GM23248 (cell line): ENCODE data around the gene LIMS2. TPM values are rescaled to one million over a fixed set of nuclear protein-coding genes. Genes with fewer than 3 reads are reported as not detected.

Experiments
- DNase-seq: peaks from one replicate; pipeline ENCODE4 v3.0.0-alpha.2; 2015
- H2AFZ ChIP-seq: fragments of 200-600 bp; sonication (generic); 2 replicates; pipeline ENCODE4 v1.6.1; 2016; ENCODE audit warnings: antibody characterized with exemption
- H3F3A ChIP-seq: fragments of 200-600 bp; sonication (generic); 2 replicates; pipeline ENCODE4 v1.6.1; 2016; ENCODE audit warnings: mild to moderate bottlenecking, antibody characterized with exemption, mixed run types; ENCODE audit not compliant: insufficient read depth
- H3K27ac ChIP-seq: fragments of 200-600 bp; sonication (generic); 2 replicates; pipeline ENCODE4 v1.5.1; 2016; ENCODE audit warnings: mild to moderate bottlenecking
- H3K27me3 ChIP-seq: fragments of 200-600 bp; sonication (generic); replicated peaks from 2 replicates; pipeline ENCODE4 v1.6.1; 2016; ENCODE audit warnings: mild to moderate bottlenecking; ENCODE audit not compliant: insufficient read depth
- H3K36me3 ChIP-seq: fragments of 200-600 bp; sonication (generic); 2 replicates; pipeline ENCODE4 v1.6.1; 2016; ENCODE audit warnings: low read depth, mild to moderate bottlenecking
- H3K4me1 ChIP-seq: fragments of 200-600 bp; sonication (generic); 2 replicates; pipeline ENCODE4 v1.6.1; 2016; ENCODE audit warnings: mild to moderate bottlenecking; ENCODE audit not compliant: insufficient read depth
- H3K4me2 ChIP-seq: fragments of 200-600 bp; sonication (generic); one replicate; pipeline ENCODE4 v1.6.1; 2016; ENCODE audit warnings: mild to moderate bottlenecking; ENCODE audit not compliant: unreplicated experiment
- H3K4me3 ChIP-seq: fragments of 200-600 bp; sonication (generic); 2 replicates; pipeline ENCODE4 v1.5.1; 2016; ENCODE audit warnings: mild to moderate bottlenecking
- H3K79me2 ChIP-seq: fragments of 200-600 bp; sonication (generic); 2 replicates; pipeline ENCODE4 v1.6.1; 2016; ENCODE audit warnings: mild to moderate bottlenecking; ENCODE audit not compliant: insufficient read depth
- H3K9ac ChIP-seq: fragments of 200-600 bp; sonication (generic); 2 replicates; pipeline ENCODE4 v1.6.1; 2016; ENCODE audit warnings: mild to moderate bottlenecking
- H3K9me2 ChIP-seq: fragments of 200-600 bp; sonication (generic); 2 replicates; pipeline ENCODE4 v1.6.1; 2016; ENCODE audit warnings: mixed run types, mild to moderate bottlenecking, moderate library complexity; ENCODE audit not compliant: insufficient read depth
- H3K9me3 ChIP-seq: fragments of 200-600 bp; sonication (generic); one replicate; pipeline ENCODE4 v1.6.1; 2017; ENCODE audit warnings: low read depth
- H4K20me1 ChIP-seq: fragments of 200-600 bp; sonication (generic); 2 replicates; pipeline ENCODE4 v1.6.0; 2016; ENCODE audit not compliant: insufficient read depth
- EZH2 ChIP-seq: fragments of 200-600 bp; sonication (generic); IDR thresholded peaks from 2 replicates; pipeline ENCODE4 v1.6.1; 2018; ENCODE audit warnings: antibody characterized with exemption, mild to moderate bottlenecking; ENCODE audit not compliant: insufficient read depth, poor library complexity, severe bottlenecking
- EZH2phosphoT487 ChIP-seq: fragments of 200-600 bp; sonication (generic); IDR thresholded peaks from 2 replicates; pipeline ENCODE4 v1.6.1; 2018; ENCODE audit warnings: antibody characterized with exemption, moderate library complexity, mild to moderate bottlenecking, low read depth; ENCODE audit not compliant: insufficient read depth
- WGBS, 2 experiments: methylation state at CpG; one replicate each; pipeline ENCODE4 v1.1.6; 2015 to 2017; ENCODE audit warnings: low lambda C conversion rate in 2 of 2, low coverage in 1 of 2; ENCODE audit errors: missing lambda C conversion rate in 2 of 2; 5-methylcytosine and 5-hydroxymethylcytosine counted together
- in situ Hi-C: fragments of 300-500 bp; cut with MboI; formaldehyde crosslinking; loops from 2 replicates; pipeline ENCODE4 v1.15.0; 2020
- polyA plus RNA-seq: library from polyadenylated mRNA; unstranded; fragments of >200 nt; fragmentation: Nextera tagmentation; extraction: Ambion mirVana; gene quantifications from 2 replicates; pipeline ENCODE4 v1.2.1, GENCODE V29; 2016
- total RNA-seq: library from RNA; depleted of rRNA; stranded (reverse); fragments of >200 nt; shearing (Covaris generic); gene quantifications from 2 replicates; pipeline ENCODE4 v1.2.3, GENCODE V29; 2014

LIMS2 gene
- total and polyA plus RNA-seq, 2 experiments from 2014 or later = 7.2 to 30.4 TPM

DNA sequence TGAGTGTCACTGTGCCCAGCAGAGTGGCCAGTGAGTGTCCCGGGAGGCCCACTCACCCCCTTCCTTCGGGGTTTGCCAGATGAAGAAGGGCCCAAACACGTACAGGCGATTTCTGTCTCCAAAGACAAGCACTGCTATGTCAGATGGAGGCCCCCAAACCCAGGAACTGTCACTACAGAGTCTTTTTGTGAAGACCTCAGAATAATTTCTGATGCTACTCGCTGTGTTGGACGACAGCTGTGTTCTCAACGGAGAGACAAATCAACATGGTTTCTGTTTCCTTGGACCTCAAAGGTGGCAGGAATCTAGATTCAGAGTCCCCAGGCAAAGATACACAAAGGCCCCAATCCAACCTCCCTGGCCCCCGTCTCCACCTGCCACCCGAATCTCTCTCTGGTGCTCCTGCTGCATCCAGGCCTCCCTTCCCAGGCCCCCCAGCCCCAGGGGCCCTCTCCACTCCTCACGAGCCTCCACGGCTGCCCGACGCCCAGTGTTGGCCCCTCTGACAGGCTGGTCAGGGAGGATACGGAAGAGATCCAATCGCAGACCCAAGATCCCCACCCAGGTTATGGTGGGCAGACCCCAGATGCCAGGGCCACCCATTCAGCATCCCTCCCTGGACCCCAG, 31.8 kb downstream of the LIMS2 start:
- no peak overlapping the region for H3K27ac ChIP-seq
- in situ Hi-C loops = no loop called here

DNA sequence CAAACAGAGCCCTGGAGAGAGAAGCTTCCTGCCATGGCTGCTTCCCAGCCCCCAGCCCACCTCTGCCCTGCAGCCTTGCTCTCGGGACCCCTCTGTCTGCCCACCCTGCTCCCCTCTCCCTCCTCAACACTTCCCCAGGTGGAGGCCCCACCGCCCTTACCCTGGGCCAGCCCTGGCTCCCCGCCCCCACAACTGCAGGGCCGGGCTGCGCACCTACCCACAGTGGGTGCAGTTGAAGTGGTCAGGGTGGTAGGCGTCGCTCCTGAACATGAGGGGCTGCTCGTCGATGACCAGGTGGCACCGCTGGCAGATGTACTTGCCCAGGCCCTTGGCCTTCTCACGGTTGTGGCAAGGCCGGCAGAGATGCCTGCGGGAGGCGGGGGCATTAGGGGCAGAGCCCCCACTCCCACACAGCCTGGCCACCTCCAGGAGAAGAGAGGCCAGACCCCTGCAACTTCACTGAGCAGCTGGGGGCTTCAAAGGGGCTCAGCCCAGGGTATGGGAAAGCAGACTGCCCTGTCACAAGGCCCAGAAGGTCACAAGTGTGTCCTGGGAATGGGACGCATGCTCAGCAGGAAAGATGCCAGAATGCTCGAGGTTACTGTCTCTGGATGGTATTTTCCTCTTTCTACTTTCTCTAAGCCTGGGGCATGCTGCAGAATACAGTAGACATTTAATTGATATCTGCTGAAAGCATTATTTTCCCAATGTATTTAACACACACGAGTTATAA, 32.5 kb downstream of the LIMS2 start:
- Histone ChIP-seq H3K4me2 (no peak overlapping the region), H3K27ac (no peak overlapping the region), H4K20me1 (no peaks in the 10 kb centered on the region)

More for the DNA sequence above, 31.8 kb downstream of the LIMS2 start:
- H3K9ac ChIP-seq = no peak overlapping the region
- no peaks in the 10 kb centered on the region for H3F3A ChIP-seq
- H3K9me3 ChIP-seq = no peaks in the 10 kb centered on the region
- no peak overlapping the region for H3K4me3 ChIP-seq
- H3K36me3 ChIP-seq = no peaks in the 10 kb centered on the region
- WGBS, 2 experiments = 95% methylated on average over 12 to 15 of the region's 15 CpGs
- no peak for DNase-seq
- TF ChIP-seq EZH2phosphoT487 = no peak
- TF ChIP-seq EZH2 = no peak
- no peak overlapping the region for H3K4me2 ChIP-seq
- H3K27me3 ChIP-seq = no peaks in the 10 kb centered on the region
- no peaks in the 10 kb centered on the region for H3K9me2 ChIP-seq
- H4K20me1 ChIP-seq = no peaks in the 10 kb centered on the region
- H3K4me1 ChIP-seq = peaks cover 7% of the 10 kb centered on the region
- no peaks in the 10 kb centered on the region for H3K79me2 ChIP-seq
- H2AFZ ChIP-seq = no peak overlapping the region

DNA sequence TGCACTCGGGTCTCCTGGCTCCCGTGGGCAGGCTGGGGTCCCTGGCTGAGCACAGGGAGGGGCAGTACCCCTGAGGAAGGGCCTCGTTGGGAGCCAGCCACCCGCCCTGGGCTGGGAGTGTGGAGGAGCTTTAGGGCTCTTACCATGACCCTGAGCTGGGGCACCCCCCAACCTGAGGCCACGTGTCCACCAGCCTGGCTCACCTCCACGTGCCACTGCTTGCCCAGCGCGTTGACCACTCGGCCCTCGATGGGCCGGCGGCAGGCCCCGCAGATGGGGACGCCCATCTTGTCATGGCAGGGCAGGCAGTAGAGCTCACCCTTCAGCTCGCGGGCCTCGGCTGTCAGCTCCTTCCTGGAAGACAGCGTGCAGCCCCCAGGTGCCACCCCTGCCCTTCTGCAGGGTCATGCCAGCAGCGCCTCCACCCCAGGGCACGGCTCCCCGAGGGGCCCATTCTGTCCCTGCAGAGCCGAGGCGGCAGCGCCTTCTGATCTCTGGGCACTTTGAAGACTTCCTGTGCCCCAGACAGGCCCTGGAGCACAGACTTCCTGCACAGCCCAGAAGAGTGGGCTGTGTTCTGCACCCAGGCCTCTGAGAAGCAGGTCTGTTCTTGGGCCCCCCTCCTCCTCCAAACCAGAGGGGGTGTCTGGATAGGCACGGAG, 33.4 kb downstream of the LIMS2 start:
- no peaks in the 10 kb centered on the region for H3F3A ChIP-seq
- no peak overlapping the region for H2AFZ ChIP-seq
- 81 to 85% methylated on average over 24 to 25 of the region's 25 CpGs for WGBS, 2 experiments
- no peak overlapping the region for H3K27ac ChIP-seq
- no peaks in the 10 kb centered on the region for H3K27me3 ChIP-seq
- H4K20me1 ChIP-seq = no peaks in the 10 kb centered on the region
- H3K4me1 ChIP-seq = peaks cover 14% of the 10 kb centered on the region
- H3K4me2 ChIP-seq = no peak overlapping the region
- TF ChIP-seq EZH2 (no peak), EZH2phosphoT487 (no peak)
- no peaks in the 10 kb centered on the region for H3K79me2 ChIP-seq
- no peak for DNase-seq
- no peaks in the 10 kb centered on the region for H3K9me3 ChIP-seq
- no peaks in the 10 kb centered on the region for H3K36me3 ChIP-seq
- H3K9ac ChIP-seq = no peak overlapping the region
- no peak overlapping the region for H3K4me3 ChIP-seq
- H3K9me2 ChIP-seq = no peaks in the 10 kb centered on the region
- in situ Hi-C loops = no loop called here

More for the DNA sequence above, 32.5 kb downstream of the LIMS2 start:
- H3K9me3 ChIP-seq = no peaks in the 10 kb centered on the region
- no peaks in the 10 kb centered on the region for H3K9me2 ChIP-seq
- no peak overlapping the region for H3K9ac ChIP-seq
- in situ Hi-C loops = no loop called here
- WGBS, 2 experiments = 71 to 77% methylated on average over 13 to 17 of the region's 17 CpGs
- no peaks in the 10 kb centered on the region for H3K36me3 ChIP-seq
- no peaks in the 10 kb centered on the region for H3K27me3 ChIP-seq
- no peak for DNase-seq
- H2AFZ ChIP-seq = no peak overlapping the region
- no peaks in the 10 kb centered on the region for H3F3A ChIP-seq
- no peaks in the 10 kb centered on the region for H3K79me2 ChIP-seq
- peaks cover 9% of the 10 kb centered on the region for H3K4me1 ChIP-seq
- TF ChIP-seq EZH2phosphoT487 (no peak), EZH2 (no peak)
- no peak overlapping the region for H3K4me3 ChIP-seq

DNA sequence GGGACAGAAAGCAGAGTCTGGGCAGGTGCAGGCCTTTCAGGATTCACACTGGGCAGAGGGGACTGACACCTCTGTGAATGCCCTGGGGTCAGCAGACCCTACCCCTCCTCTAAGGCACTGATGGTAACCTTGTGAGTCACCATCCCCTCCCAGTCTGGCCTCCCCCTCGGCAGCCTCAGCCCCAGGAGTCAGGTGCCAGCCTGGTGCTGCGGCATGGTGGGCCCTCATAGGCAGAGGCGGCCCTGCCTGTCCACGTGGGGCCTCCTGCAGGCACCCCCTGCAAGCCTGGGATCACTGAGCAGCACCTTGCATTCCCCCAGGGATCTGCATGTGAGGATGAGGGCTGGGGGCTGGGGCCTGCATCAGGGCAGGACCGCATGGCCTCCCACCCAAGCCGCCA, 34.2 kb downstream of the LIMS2 start:
- H4K20me1 ChIP-seq = no peaks in the 10 kb centered on the region
- 68 to 81% methylated on average over 6 of the region's 6 CpGs for WGBS, 2 experiments
- no peak overlapping the region for H3K4me2 ChIP-seq
- H3K27me3 ChIP-seq = no peaks in the 10 kb centered on the region
- no peak overlapping the region for H3K4me3 ChIP-seq
- no peaks in the 10 kb centered on the region for H3K9me3 ChIP-seq
- no peaks in the 10 kb centered on the region for H3K79me2 ChIP-seq
- no peak overlapping the region for H3K27ac ChIP-seq
- no peak overlapping the region for H2AFZ ChIP-seq
- no peak overlapping the region for H3K9ac ChIP-seq
- H3F3A ChIP-seq = no peaks in the 10 kb centered on the region
- H3K9me2 ChIP-seq = no peaks in the 10 kb centered on the region
- no peaks in the 10 kb centered on the region for H3K36me3 ChIP-seq
- DNase-seq = no peak
- TF ChIP-seq EZH2phosphoT487 (no peak), EZH2 (no peak)
- peaks cover 9% of the 10 kb centered on the region for H3K4me1 ChIP-seq
- in situ Hi-C loops = no loop called here
